ENCODE results near the gene RAB3GAP2. TPM values are rescaled to one million over a fixed set of nuclear protein-coding genes. Genes with fewer than 3 reads are reported as not detected.
"Not testable (repeated sequence)": the region's sequence is repeated elsewhere in the genome, so short reads cannot be mapped to it uniquely, and the experiment has no call there.

The RAB3GAP2 gene
- total RNA-seq, 2 experiments from 2014 or later, result 51.0 to 55.9 TPM

GRCh38 chr1:220239213-220239612 is 33.0 kb downstream of the RAB3GAP2 start:
- H3K27ac Mint-ChIP-seq, result no peak overlapping the region
- H3K9me3 Mint-ChIP-seq, result peaks cover 2% of the 10 kb centered on the region

GRCh38 chr1:220236278-220236677 is 36.0 kb downstream of the RAB3GAP2 start:
- H3K27me3 Mint-ChIP-seq, H3K9me3 Mint-ChIP-seq, DNase-seq, H3K4me3 Mint-ChIP-seq, H3K27ac Mint-ChIP-seq: not testable (repeated sequence)
- peaks cover 26% of the 10 kb centered on the region for H3K4me1 Mint-ChIP-seq
- peaks cover 14% of the 10 kb centered on the region for H3K36me3 Mint-ChIP-seq

More at GRCh38 chr1:220239213-220239612, 33.0 kb downstream of the RAB3GAP2 start:
- Mint-ChIP-seq H3K4me3 (no peak overlapping the region), H3K4me1 (peaks cover 39% of the 10 kb centered on the region), H3K27me3 (no peaks in the 10 kb centered on the region), H3K36me3 (peaks cover 16% of the 10 kb centered on the region)
- DNase-seq, result no peak

- Mint-ChIP-seq H3K27me3 (no peaks in the 10 kb centered on the region), H3K27ac (no peak overlapping the region), H3K4me3 (no peak overlapping the region), H3K4me1 (peaks cover 22% of the 10 kb centered on the region), H3K9me3 (no peaks in the 10 kb centered on the region), H3K36me3 (peaks cover 20% of the 10 kb centered on the region)
- no peak for DNase-seq
Measured at GRCh38 chr1:220235462-220235861, 36.8 kb downstream of the RAB3GAP2 start.

- H3K4me3 Mint-ChIP-seq, result no peak overlapping the region
- no peaks in the 10 kb centered on the region for H3K27me3 Mint-ChIP-seq
- no peaks in the 10 kb centered on the region for H3K9me3 Mint-ChIP-seq
- peaks cover 26% of the 10 kb centered on the region for H3K36me3 Mint-ChIP-seq
- DNase-seq, result no peak
- H3K4me1 Mint-ChIP-seq, result peaks cover 22% of the 10 kb centered on the region
- H3K27ac Mint-ChIP-seq, result no peak overlapping the region
Measured at GRCh38 chr1:220233927-220234326, 38.3 kb downstream of the RAB3GAP2 start.

- H3K36me3 Mint-ChIP-seq, result peaks cover 45% of the 10 kb centered on the region
- DNase-seq, result no peak
- H3K4me1 Mint-ChIP-seq, result peaks cover 43% of the 10 kb centered on the region
- no peak overlapping the region for H3K27ac Mint-ChIP-seq
- H3K27me3 Mint-ChIP-seq, result no peaks in the 10 kb centered on the region
- no peak overlapping the region for H3K4me3 Mint-ChIP-seq
- no peaks in the 10 kb centered on the region for H3K9me3 Mint-ChIP-seq
Measured at GRCh38 chr1:220229771-220230170, 42.5 kb downstream of the RAB3GAP2 start.

GRCh38 chr1:220227393-220227792 is 44.9 kb downstream of the RAB3GAP2 start:
- Mint-ChIP-seq H3K27ac (no peak overlapping the region), H3K4me1 (peaks cover 59% of the 10 kb centered on the region), H3K9me3 (no peaks in the 10 kb centered on the region), H3K36me3 (peaks cover 42% of the 10 kb centered on the region), H3K27me3 (no peaks in the 10 kb centered on the region), H3K4me3 (no peak overlapping the region)
- DNase-seq, result no peak

GRCh38 chr1:220226752-220227151 is 45.5 kb downstream of the RAB3GAP2 start:
- H3K4me3 Mint-ChIP-seq, result no peak overlapping the region
- peaks cover 40% of the 10 kb centered on the region for H3K36me3 Mint-ChIP-seq
- no peak overlapping the region for H3K27ac Mint-ChIP-seq
- peaks cover 59% of the 10 kb centered on the region for H3K4me1 Mint-ChIP-seq
- DNase-seq, result no peak
- H3K9me3 Mint-ChIP-seq, result no peaks in the 10 kb centered on the region
- H3K27me3 Mint-ChIP-seq, result no peaks in the 10 kb centered on the region

- no peak for DNase-seq
- no peaks in the 10 kb centered on the region for H3K9me3 Mint-ChIP-seq
- no peak overlapping the region for H3K4me3 Mint-ChIP-seq
- H3K36me3 Mint-ChIP-seq, result peaks cover 34% of the 10 kb centered on the region
- peaks cover 53% of the 10 kb centered on the region for H3K4me1 Mint-ChIP-seq
- no peak overlapping the region for H3K27ac Mint-ChIP-seq
- H3K27me3 Mint-ChIP-seq, result no peaks in the 10 kb centered on the region
Measured at GRCh38 chr1:220225957-220226356, 46.3 kb downstream of the RAB3GAP2 start.

- peak overlapping the region; percentile 28 for H3K27ac Mint-ChIP-seq
- no peak overlapping the region for H3K4me3 Mint-ChIP-seq
- H3K27me3 Mint-ChIP-seq, result no peaks in the 10 kb centered on the region
- DNase-seq, result no peak
- H3K36me3 Mint-ChIP-seq, result peaks cover 36% of the 10 kb centered on the region
- peaks cover 1% of the 10 kb centered on the region for H3K9me3 Mint-ChIP-seq
- peaks cover 58% of the 10 kb centered on the region for H3K4me1 Mint-ChIP-seq
Measured at GRCh38 chr1:220224611-220225124, 47.6 kb downstream of the RAB3GAP2 start.

- Mint-ChIP-seq H3K27ac (no peak overlapping the region), H3K9me3 (peaks cover 1% of the 10 kb centered on the region), H3K27me3 (no peaks in the 10 kb centered on the region), H3K36me3 (peaks cover 36% of the 10 kb centered on the region), H3K4me3 (no peak overlapping the region), H3K4me1 (peaks cover 64% of the 10 kb centered on the region)
- no peak for DNase-seq
Measured at GRCh38 chr1:220224033-220224432, 48.2 kb downstream of the RAB3GAP2 start.

- Mint-ChIP-seq H3K4me1 (peaks cover 60% of the 10 kb centered on the region), H3K36me3 (peaks cover 26% of the 10 kb centered on the region), H3K27me3 (no peaks in the 10 kb centered on the region), H3K4me3 (no peak overlapping the region), H3K27ac (no peak overlapping the region), H3K9me3 (peaks cover 1% of the 10 kb centered on the region)
- DNase-seq, result no peak
Measured at GRCh38 chr1:220222939-220223338, 49.3 kb downstream of the RAB3GAP2 start.

- DNase-seq, result no peak
- H3K4me3 Mint-ChIP-seq, result no peak overlapping the region
- no peaks in the 10 kb centered on the region for H3K27me3 Mint-ChIP-seq
- H3K4me1 Mint-ChIP-seq, result peaks cover 57% of the 10 kb centered on the region
- peaks cover 17% of the 10 kb centered on the region for H3K36me3 Mint-ChIP-seq
- H3K27ac Mint-ChIP-seq, result no peak overlapping the region
- peaks cover 1% of the 10 kb centered on the region for H3K9me3 Mint-ChIP-seq
Measured at GRCh38 chr1:220221670-220222069, 50.6 kb downstream of the RAB3GAP2 start.

- H3K36me3 Mint-ChIP-seq, result peaks cover 15% of the 10 kb centered on the region
- no peak overlapping the region for H3K4me3 Mint-ChIP-seq
- peaks cover 58% of the 10 kb centered on the region for H3K4me1 Mint-ChIP-seq
- no peaks in the 10 kb centered on the region for H3K27me3 Mint-ChIP-seq
- no peak overlapping the region for H3K27ac Mint-ChIP-seq
- no peak for DNase-seq
- peaks cover 1% of the 10 kb centered on the region for H3K9me3 Mint-ChIP-seq
Measured at GRCh38 chr1:220221269-220221668, 51.0 kb downstream of the RAB3GAP2 start.

- peaks cover 54% of the 10 kb centered on the region for H3K4me1 Mint-ChIP-seq
- H3K36me3 Mint-ChIP-seq, result peaks cover 15% of the 10 kb centered on the region
- H3K27ac Mint-ChIP-seq, result peak overlapping the region; percentile 61
- H3K9me3 Mint-ChIP-seq, H3K4me3 Mint-ChIP-seq, H3K27me3 Mint-ChIP-seq, DNase-seq: not testable (repeated sequence)
Measured at GRCh38 chr1:220220699-220221040, 51.6 kb downstream of the RAB3GAP2 start.

- DNase-seq, result no peak
- peaks cover 49% of the 10 kb centered on the region for H3K4me1 Mint-ChIP-seq
- H3K36me3 Mint-ChIP-seq, result peaks cover 13% of the 10 kb centered on the region
- H3K4me3 Mint-ChIP-seq, result no peak overlapping the region
- H3K27ac Mint-ChIP-seq, result peak overlapping the region; percentile 48
- H3K27me3 Mint-ChIP-seq, result no peaks in the 10 kb centered on the region
- H3K9me3 Mint-ChIP-seq, result peaks cover 1% of the 10 kb centered on the region
Measured at GRCh38 chr1:220219865-220220698, 52.2 kb downstream of the RAB3GAP2 start.

GRCh38 chr1:220219136-220219442 is 53.2 kb downstream of the RAB3GAP2 start:
- Mint-ChIP-seq H3K4me3 (no peak overlapping the region), H3K27ac (no peak overlapping the region), H3K36me3 (peaks cover 13% of the 10 kb centered on the region), H3K4me1 (peaks cover 39% of the 10 kb centered on the region), H3K9me3 (peaks cover 1% of the 10 kb centered on the region), H3K27me3 (no peaks in the 10 kb centered on the region)
- no peak for DNase-seq
